GM18499 (cell line): ENCODE data around the gene RBPJL.
"Not testable (repeated sequence)": the region's sequence is repeated elsewhere in the genome, so short reads cannot be mapped to it uniquely, and the experiment has no call there.

Experiments used
- ATAC-seq: cut with Tn5 transposase; IDR thresholded peaks from one replicate; pipeline ENCODE4 v1.9.1; 2021; ENCODE audit warnings: moderate number of reproducible peaks; ENCODE audit not compliant: insufficient read depth, unreplicated experiment

RBPJL gene

DNA sequence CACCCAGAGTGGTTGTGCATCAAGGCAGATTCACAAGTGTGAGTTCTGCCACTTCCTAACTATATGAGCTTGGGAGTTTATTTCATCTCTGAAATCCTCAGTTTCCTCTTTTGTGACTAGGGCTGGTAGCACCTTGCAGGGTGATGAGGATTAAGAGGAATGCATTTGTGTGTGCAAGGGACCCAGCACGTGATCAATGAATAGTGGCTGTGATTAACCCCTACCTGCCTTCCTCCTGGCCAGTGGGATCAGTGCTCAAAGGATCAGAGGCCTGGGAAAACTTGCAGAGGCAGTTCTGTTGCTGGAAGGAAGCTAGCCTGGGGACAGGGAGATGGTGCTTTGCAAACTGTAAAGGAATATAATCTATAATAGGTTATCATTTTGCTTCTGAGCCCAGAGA, 34.3 kb downstream of the RBPJL start:
- ATAC-seq, result no peak

DNA sequence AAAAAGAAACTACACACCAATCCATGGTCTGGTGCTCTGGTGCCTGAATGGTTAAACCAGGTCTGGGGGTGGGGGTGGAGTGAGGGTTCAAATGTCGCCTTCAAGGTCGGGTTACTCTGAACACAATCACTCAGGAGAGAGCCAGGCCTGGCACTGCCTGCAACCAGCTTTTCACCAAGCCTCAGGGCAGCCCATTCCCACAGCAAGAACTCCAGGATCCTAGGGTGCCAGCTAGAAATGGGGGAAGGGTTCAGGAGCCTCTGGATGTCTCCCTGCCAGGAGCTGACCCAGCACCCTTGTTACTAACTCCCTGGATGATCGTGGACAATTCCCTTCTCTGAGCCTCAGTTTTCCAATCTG, 34.9 kb downstream of the RBPJL start:
- ATAC-seq, result no peak

- ATAC-seq, result no peak
Observed at GRCh38 chr20:45341939-45342854, 35.6 kb downstream of the RBPJL start.

GRCh38 chr20:45342855-45343531, 36.4 kb downstream of the RBPJL start:
- ATAC-seq, result no peak

DNA sequence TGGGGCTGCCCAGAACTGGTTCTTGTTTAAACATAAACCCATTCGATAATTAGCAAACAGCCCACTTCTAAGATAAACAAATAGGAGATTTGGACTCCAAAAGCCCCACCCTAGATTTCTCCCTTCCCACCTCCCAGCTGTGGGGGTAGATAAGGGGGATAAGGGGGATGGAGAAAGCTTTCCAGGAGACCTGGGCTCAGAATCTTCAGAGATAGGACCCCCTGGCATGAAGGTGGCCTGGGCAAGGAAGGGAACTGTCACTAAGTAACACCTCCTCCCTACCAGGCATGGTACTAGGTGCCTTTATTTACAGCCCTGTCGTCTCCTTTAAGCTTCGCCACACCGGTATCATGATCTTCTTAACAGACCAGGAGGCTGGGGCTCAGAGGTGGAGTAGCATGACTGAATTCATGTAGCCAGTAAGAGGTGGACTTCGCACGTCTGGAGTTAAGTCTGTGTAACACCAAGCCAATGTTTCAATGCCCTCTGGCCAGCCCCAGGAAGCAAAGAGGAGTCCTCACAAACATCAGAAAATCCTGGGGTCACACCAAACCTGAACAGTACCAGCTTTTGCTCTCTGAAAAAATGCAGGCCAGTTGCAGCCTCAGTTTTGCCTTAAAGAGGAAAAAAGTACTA, 37.0 kb downstream of the RBPJL start:
- no peak for ATAC-seq

DNA sequence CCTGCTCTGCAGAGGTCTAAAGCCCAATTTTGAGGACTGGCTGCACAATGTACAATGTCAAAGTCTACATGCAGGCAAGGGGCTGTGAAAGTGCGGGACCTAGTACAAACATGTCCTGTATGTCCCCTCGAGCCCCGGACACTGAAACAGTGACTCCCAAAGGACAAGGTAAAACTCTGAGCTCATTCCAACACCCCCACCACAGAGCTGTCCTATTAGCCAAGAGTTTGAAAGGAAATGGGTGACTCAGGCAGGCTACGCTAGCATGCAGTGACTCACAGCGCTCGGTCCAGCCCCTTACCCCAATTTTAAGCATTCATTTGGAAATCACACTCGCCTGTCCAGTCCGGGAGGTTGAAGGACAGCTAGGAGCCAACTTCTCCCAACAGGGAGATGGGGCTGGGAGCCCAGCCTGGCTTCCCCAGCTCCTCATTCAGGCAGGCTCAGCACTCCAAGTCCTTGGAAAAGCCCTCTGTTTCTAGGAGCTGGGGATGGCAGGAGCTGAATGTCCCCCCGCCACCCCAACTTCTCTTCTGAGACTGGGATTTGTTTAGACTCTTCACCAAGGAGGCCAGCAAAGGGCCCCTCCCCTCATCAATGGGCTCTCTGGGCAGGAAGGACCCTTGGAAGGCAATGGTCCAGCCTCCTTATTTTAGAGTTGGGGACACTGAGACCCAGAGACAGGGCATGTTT, 37.7 kb downstream of the RBPJL start:
- no peak for ATAC-seq

DNA sequence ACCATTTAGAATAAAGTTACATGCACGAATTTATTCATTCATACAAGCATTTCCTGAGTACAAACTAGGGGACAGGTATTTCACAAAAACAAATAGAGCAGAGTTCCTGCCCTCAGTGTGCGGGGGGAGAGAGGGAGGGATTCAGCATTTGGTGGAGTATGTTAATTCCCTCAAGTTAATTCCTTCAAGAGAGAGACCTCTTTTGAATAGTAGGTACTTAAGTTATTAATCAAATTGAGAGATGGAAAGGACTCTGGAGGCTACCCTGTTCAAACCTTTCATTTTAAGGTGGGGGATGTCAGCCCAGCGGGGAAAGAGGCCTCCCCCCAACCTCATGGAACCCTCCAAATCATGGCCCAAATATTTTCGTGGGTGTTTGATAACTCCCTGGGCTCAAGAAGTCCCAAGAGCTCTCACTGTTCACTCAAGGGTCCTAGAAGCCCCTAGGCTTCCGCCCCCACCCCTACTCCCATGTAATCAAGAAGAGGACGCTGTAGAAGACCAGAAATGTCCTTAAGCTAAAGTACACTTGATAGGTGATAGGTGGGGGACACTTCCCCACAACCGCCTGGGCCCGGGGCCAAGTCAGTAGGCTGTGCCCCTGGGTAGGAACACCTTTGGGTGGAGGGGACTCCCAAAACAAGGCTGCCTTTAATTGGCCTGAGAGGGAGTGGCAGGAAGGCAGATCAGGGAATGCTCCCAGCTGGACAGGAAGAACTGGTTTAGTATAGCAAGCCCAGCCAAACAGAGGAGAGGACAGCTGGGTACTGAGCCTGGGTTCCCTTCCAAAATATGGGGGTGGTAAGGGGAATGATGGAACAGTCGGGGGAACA, 38.7 kb downstream of the RBPJL start:
- no peak for ATAC-seq

- ATAC-seq, result no peak
Observed at GRCh38 chr20:45346291-45346718, 39.7 kb downstream of the RBPJL start.

DNA sequence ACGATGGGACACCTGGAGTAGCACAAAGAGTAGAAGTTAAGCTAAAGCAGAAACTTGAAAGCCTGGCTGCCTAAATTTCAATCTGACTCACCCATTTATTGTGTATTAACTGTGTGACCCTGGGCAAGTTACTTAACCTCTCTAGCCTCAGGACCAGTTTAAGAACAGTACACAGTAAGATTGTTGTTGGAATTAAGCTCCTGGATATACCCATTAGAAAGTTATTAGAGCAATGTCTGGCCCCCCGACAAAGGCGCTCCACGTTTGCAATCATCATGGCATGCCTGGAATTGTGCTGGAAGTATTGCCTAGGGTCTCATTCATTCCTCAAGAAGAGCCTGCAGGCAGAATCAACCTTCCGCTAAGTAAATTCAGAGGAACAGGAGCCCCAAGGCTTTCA, 40.2 kb downstream of the RBPJL start:
- ATAC-seq, result no peak

DNA sequence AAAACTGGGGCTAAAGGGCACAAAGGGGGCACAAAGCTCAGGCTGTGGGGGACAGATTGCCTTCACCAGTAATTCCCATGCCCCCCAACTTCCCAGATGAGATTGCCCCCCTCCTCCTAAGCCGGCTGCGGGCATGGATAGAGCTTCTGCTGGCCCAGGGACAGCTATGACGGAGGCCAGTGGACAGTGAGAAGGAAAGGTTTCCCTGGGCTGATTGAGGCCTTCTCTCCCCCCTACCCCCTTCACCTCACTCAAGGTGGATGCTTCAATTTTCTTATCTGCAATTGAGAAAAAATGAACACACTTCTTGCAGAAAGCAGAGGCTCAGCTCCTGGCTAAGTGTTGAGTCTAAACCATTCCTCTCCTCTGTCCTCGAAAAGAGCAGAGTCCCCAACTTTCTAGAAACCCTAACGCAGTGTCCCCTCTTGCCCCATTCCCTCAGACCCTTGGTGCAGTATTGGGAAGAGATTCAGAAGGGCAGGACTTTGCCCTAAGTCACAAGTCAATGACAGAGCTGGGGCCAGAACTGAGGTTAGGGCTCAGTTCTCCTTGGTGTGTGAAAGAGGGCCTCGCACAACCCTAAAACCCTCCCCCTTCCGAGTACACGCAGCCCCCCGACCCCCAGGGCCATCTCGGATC, 40.8 kb downstream of the RBPJL start:
- ATAC-seq, result no peak

DNA sequence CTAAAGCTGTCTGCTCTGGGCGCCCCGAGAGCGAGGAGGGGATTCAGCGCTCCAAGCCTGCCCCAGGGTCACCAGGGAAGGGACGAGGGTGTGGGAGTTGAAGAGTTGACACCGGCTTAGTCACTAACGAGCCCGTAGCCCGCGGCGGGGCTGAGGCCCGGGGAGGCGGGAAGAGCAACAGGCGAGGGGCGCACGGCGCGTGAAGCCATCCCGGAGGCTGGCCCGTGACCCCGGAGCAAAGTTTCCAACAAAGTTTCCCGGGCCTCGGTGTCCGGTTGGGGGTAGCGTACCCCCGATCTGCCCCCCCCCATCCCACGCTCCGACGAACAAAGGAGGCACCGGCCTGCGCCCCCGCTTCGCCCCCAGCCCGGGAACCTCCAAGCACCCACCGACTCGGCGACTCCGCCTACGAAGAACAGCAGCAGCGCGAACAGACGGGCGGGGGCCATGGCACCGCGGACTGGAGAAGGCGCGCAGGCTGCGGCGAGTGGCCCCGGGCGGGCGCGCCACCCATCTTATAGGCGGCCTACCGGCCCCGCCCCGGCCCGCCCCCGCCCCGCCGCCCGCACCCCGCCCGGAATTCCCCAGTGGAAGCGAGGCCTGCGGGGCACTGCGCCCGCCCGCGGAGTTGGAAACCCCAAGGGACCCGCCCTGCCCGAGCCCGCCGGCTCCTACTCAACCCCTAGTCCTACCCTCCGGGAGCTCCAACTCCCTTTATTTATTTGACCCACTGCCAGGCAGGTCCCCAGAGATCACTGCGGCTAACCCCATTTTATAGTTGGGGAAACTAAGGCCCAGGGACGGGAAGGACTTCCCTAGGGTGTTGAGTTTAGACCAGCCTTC, 41.5 kb downstream of the RBPJL start, which contains the start of gene SDC4:
Gene SDC4 (minus strand): TSS at position 489 of the 843 bp plus-strand sequence. CDS start 40 bp downstream, at position 449.
- no peak for ATAC-seq

GRCh38 chr20:45350217-45350616, 43.6 kb downstream of the RBPJL start:
- no peak for ATAC-seq

DNA sequence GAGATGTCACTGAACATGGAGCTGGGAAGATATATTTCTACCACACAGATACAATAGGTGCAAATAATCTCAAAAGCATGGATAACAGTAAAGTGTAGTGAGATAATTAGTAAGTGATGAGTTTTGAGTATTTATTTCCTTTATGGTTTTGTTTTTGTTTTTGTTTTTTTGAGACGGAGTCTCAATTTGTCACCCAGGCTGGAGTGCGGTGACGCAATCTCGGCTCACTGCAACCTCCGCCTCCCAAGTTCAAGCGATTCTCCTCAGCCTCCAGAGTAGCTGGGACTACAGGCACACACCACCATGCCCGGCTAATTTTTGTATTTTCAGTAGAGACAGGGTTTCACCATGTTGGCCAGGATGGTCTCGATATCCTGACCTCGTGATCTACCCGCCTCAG, 44.2 kb downstream of the RBPJL start:
- not testable (repeated sequence) for ATAC-seq

GRCh38 chr20:45352729-45353128, 46.1 kb downstream of the RBPJL start:
- ATAC-seq, result no peak

- no peak for ATAC-seq
Observed at GRCh38 chr20:45353746-45354145, 47.1 kb downstream of the RBPJL start.

DNA sequence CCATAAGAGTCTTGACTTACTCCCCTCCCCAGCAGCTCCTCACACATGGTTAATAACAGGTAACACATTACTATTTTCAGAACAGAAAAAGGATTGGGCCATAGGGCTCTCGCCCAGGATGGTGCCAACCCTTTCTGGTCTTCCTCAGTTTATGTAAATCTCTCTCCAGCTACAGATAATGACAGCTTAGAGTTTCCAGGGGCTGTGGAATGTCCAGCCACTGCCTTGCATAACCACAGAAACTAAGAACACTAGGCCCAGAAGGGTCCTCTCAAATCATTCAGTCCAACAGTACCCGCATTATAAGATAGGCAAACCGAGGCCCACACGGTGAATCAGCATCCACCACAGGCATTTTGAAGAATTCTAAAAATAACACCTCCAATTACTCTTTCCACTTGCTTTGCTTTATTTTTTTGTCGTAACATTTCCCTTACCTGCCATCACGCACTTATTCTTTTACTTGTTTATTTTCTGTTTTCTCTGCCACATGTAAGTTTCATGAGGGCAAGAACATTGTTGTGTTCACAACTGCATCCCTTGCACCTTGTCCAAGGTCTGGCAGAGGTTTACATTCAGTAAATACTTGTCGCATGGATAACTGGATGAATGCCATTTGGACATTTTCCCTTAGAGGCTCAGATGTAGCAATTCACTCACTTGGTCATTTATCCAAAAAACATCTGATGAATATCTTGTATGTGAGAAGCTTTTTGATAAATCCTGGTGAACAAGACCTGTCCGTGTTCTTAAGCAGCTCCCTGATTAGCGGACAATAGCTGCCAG, 48.0 kb downstream of the RBPJL start:
- no peak for ATAC-seq

DNA sequence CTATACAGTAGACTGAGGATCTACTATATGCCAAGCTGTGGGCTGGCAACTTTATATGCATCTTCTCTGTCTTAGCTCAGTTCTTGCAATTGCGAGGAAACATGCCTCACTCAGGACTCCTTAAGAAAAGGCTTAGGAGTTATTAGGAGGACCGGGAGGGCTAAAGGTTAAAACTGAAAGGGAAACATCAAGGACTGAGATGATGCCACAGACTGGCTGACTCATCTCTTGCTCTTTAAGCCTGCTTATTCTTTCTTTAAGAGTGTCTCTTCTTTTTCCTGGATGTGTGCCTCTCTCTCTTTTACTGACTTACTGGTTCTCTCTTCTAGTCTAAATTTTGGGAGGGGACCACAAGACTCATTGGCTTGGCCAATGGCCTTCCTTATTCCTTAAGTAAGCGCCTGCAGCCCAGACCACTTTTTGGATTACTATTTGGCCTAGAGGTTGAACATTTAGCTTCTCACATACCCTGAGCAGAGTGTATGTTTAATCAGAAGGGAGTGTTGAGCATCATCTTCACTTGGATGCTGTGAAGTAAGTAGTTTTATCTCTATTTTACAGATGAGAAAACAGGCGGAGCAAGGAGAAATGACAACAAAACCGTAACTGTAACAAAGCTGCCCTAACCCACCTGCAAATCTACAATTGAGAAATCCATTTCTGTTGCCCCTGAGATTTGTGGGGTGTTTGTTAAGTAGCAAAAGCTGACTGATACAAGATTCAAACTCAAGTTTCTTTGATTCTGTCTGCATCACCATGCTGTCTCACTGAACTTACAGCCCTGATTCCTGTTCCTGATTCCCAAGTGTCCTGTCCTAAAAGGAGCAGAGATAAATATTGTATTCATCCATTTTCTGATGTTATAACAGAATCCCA, 48.8 kb downstream of the RBPJL start:
- ATAC-seq, result no peak
